ENCODE results near the gene CLOCK.

DNA sequence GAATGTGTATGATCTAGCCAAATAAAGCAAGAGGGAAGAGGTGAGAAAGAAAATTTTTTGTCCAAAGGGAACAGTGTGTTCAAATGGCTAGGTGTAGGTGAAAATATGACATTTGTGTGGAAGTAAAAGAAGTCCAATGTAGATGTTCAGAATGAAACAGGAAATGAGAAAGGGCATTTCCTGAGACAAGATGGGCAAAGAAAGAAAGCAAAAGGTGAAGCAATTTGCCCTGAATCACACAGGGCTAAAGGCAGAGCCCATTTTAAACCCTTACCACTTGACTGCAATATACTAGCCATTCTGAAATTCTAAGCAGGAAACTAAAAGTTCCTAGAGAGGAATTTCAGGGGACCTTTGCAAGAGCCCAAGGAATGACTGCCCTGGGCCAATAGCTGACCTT is 36.0 kb downstream of the CLOCK start:
- TF ChIP-seq, protein P1, sequence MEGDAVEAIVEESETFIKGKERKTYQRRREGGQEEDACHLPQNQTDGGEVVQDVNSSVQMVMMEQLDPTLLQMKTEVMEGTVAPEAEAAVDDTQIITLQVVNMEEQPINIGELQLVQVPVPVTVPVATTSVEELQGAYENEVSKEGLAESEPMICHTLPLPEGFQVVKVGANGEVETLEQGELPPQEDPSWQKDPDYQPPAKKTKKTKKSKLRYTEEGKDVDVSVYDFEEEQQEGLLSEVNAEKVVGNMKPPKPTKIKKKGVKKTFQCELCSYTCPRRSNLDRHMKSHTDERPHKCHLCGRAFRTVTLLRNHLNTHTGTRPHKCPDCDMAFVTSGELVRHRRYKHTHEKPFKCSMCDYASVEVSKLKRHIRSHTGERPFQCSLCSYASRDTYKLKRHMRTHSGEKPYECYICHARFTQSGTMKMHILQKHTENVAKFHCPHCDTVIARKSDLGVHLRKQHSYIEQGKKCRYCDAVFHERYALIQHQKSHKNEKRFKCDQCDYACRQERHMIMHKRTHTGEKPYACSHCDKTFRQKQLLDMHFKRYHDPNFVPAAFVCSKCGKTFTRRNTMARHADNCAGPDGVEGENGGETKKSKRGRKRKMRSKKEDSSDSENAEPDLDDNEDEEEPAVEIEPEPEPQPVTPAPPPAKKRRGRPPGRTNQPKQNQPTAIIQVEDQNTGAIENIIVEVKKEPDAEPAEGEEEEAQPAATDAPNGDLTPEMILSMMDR (IDR thresholded peaks at IDR 0.05) = no peak
- no peak for TF ChIP-seq POLR2A (IDR thresholded peaks at IDR 0.05)
